Stimulated activated effector memory CD8-positive, alpha-beta T cell treated with anti-CD3 and anti-CD28 coated beads, Interleukin-12 subunit alpha, Interleukin-12 subunit beta, amount 100 ng/mL, for 72 hours (primary cell): ENCODE data around the gene EIF2B4.

Experiments used
- ATAC-seq: fragments of 150-1000 bp; cut with Tn5 transposase; 2 replicates; pipeline ENCODE4 v1.10.0; 2021
- DNase-seq, 2 donors: peaks; one replicate each; pipeline ENCODE4 v3.0.0; 2021 to 2022; ENCODE audit warnings: low spot score in 2 of 2
- H3K27ac Mint-ChIP-seq: one replicate; pipeline ENCODE4 v1.8.0; 2022; ENCODE audit warnings: mild to moderate bottlenecking, mixed read lengths
- H3K36me3 Mint-ChIP-seq: one replicate; pipeline ENCODE4 v1.8.0; 2022; ENCODE audit warnings: mild to moderate bottlenecking, mixed read lengths
- H3K4me1 Mint-ChIP-seq: one replicate; pipeline ENCODE4 v1.8.0; 2022; ENCODE audit warnings: mixed read lengths
- H3K4me3 Mint-ChIP-seq: one replicate; pipeline ENCODE4 v1.8.0; 2022; ENCODE audit warnings: mild to moderate bottlenecking, mixed read lengths
- H3K9me3 Mint-ChIP-seq: one replicate; pipeline ENCODE4 v1.8.0; 2022; ENCODE audit warnings: mixed read lengths

The EIF2B4 gene

GRCh38 chr2:27380626-27381545 is 10.7 kb upstream of the EIF2B4 start, which contains the start of gene ZNF513:
Gene ZNF513, minus strand, starts transcription at chr2:27380734. Its CDS starts 208 bp downstream, at chr2:27380526.
- Mint-ChIP-seq H3K9me3 (no peaks in the 10 kb centered on the region), H3K4me3 (peak within 1 kb of the TSS; percentile 82), H3K36me3 (peaks cover 100% of the 10 kb centered on the region), H3K4me1 (peaks cover 46% of the 10 kb centered on the region), H3K27ac (peak within 1 kb of the TSS; percentile 96)
- DNase-seq (peak; percentile 73 to 93), ATAC-seq (peak; percentile 93)

GRCh38 chr2:27379836-27380625 is 9.9 kb upstream of the EIF2B4 start:
- DNase-seq (no peak), ATAC-seq (peak; percentile 67)
- Mint-ChIP-seq H3K27ac (peak overlapping the region; percentile 96), H3K36me3 (peaks cover 100% of the 10 kb centered on the region), H3K4me3 (peak overlapping the region; percentile 82), H3K4me1 (peaks cover 51% of the 10 kb centered on the region), H3K9me3 (no peaks in the 10 kb centered on the region)

- Mint-ChIP-seq H3K4me3 (peak overlapping the region; percentile 82), H3K27ac (peak overlapping the region; percentile 96), H3K4me1 (peaks cover 51% of the 10 kb centered on the region), H3K36me3 (peaks cover 100% of the 10 kb centered on the region), H3K9me3 (no peaks in the 10 kb centered on the region)
- ATAC-seq, result no peak
- DNase-seq, result no peak
These were observed 9.3 kb upstream of the EIF2B4 start for GRCh38 chr2:27379383-27379835.

GRCh38 chr2:27378809-27379290 is 8.7 kb upstream of the EIF2B4 start:
- Mint-ChIP-seq H3K4me3 (peak overlapping the region; percentile 82), H3K9me3 (no peaks in the 10 kb centered on the region), H3K36me3 (peaks cover 100% of the 10 kb centered on the region), H3K4me1 (peaks cover 51% of the 10 kb centered on the region), H3K27ac (peak overlapping the region; percentile 96)
- DNase-seq (no peak), ATAC-seq (no peak)

- ATAC-seq (no peak), DNase-seq (no peak)
- peaks cover 51% of the 10 kb centered on the region for H3K4me1 Mint-ChIP-seq
- peak overlapping the region; percentile 96 for H3K27ac Mint-ChIP-seq
- H3K36me3 Mint-ChIP-seq, result peaks cover 100% of the 10 kb centered on the region
- H3K4me3 Mint-ChIP-seq, result no peak overlapping the region
- H3K9me3 Mint-ChIP-seq, result no peaks in the 10 kb centered on the region
These were observed 8.1 kb upstream of the EIF2B4 start for GRCh38 chr2:27378096-27378808.

- no peaks in the 10 kb centered on the region for H3K9me3 Mint-ChIP-seq
- H3K27ac Mint-ChIP-seq, result peak overlapping the region; percentile 85
- no peak for ATAC-seq
- H3K36me3 Mint-ChIP-seq, result peaks cover 100% of the 10 kb centered on the region
- H3K4me3 Mint-ChIP-seq, result no peak overlapping the region
- H3K4me1 Mint-ChIP-seq, result peaks cover 57% of the 10 kb centered on the region
- DNase-seq, result no peak
These were observed 7.5 kb upstream of the EIF2B4 start for GRCh38 chr2:27377618-27378095.

GRCh38 chr2:27376866-27377617 is 6.9 kb upstream of the EIF2B4 start:
- Mint-ChIP-seq H3K27ac (peak overlapping the region; percentile 85), H3K36me3 (peaks cover 98% of the 10 kb centered on the region), H3K9me3 (no peaks in the 10 kb centered on the region)

GRCh38 chr2:27376151-27376865 is 6.2 kb upstream of the EIF2B4 start:
- Mint-ChIP-seq H3K36me3 (peaks cover 95% of the 10 kb centered on the region), H3K4me3 (no peak overlapping the region), H3K4me1 (peaks cover 63% of the 10 kb centered on the region), H3K9me3 (no peaks in the 10 kb centered on the region), H3K27ac (peak overlapping the region; percentile 85)
- no peak for ATAC-seq
- DNase-seq, result no peak

More at GRCh38 chr2:27376866-27377617, 6.9 kb upstream of the EIF2B4 start:
- peaks cover 62% of the 10 kb centered on the region for H3K4me1 Mint-ChIP-seq
- DNase-seq (no peak), ATAC-seq (no peak)
- H3K4me3 Mint-ChIP-seq, result no peak overlapping the region

GRCh38 chr2:27375513-27376099 is 5.5 kb upstream of the EIF2B4 start:
- Mint-ChIP-seq H3K9me3 (no peaks in the 10 kb centered on the region), H3K36me3 (peaks cover 91% of the 10 kb centered on the region), H3K4me3 (no peak overlapping the region), H3K4me1 (peaks cover 59% of the 10 kb centered on the region), H3K27ac (peak overlapping the region; percentile 85)
- ATAC-seq, result no peak
- no peak for DNase-seq

- peaks cover 70% of the 10 kb centered on the region for H3K36me3 Mint-ChIP-seq
- ATAC-seq, result no peak
- H3K27ac Mint-ChIP-seq, result no peak overlapping the region
- no peak for DNase-seq
- no peaks in the 10 kb centered on the region for H3K9me3 Mint-ChIP-seq
- H3K4me3 Mint-ChIP-seq, result no peak overlapping the region
- H3K4me1 Mint-ChIP-seq, result peaks cover 52% of the 10 kb centered on the region
These were observed 3.4 kb upstream of the EIF2B4 start for GRCh38 chr2:27373567-27373966.

GRCh38 chr2:27372937-27373336 is 2.8 kb upstream of the EIF2B4 start:
- H3K4me3 Mint-ChIP-seq, result no peak overlapping the region
- peaks cover 69% of the 10 kb centered on the region for H3K36me3 Mint-ChIP-seq
- H3K27ac Mint-ChIP-seq, result peak overlapping the region; percentile 33
- ATAC-seq (no peak), DNase-seq (no peak)
- H3K4me1 Mint-ChIP-seq, result peaks cover 48% of the 10 kb centered on the region
- H3K9me3 Mint-ChIP-seq, result no peaks in the 10 kb centered on the region

GRCh38 chr2:27370816-27371620 is 880 bp upstream of the EIF2B4 start:
- Mint-ChIP-seq H3K4me1 (peaks cover 40% of the 10 kb centered on the region), H3K4me3 (peak overlapping the region; percentile 78), H3K9me3 (no peaks in the 10 kb centered on the region), H3K36me3 (peaks cover 69% of the 10 kb centered on the region), H3K27ac (peak overlapping the region; percentile 90)
- DNase-seq, result peak in 1 of 2 donors; percentile 17
- ATAC-seq, result peak; percentile 25
